HG02970 (cell line): ENCODE data around the gene CNGA1.
"Not testable (repeated sequence)": the region's sequence is repeated elsewhere in the genome, so short reads cannot be mapped to it uniquely, and the experiment has no call there.

ENCODE experiments used
- ATAC-seq: cut with Tn5 transposase; IDR thresholded peaks from one replicate; pipeline ENCODE4 v1.9.1; 2021; ENCODE audit warnings: mild to moderate bottlenecking, moderate library complexity, moderate number of reproducible peaks; ENCODE audit not compliant: unreplicated experiment, low FRiP score

CNGA1 gene

DNA sequence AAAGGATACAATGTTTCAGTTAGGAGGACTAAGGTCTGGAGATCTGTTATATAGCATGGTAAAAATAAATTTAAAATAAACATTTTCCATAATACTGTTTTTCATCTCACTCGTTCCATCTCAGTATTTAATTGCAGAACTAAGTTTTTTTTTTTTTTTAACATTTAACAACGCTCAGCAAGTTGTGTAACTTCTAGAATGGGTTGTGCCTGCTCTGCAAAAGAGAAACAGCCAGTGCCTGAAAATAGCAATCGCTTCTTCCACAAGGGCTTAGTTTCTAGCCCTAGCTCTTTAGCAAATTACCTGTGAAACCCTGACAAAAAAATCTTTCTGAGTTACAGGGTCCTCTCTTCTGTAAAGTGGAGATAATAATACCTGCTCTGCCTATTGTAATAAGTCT, 41.9 kb downstream of the CNGA1 start:
- ATAC-seq: no peak

DNA sequence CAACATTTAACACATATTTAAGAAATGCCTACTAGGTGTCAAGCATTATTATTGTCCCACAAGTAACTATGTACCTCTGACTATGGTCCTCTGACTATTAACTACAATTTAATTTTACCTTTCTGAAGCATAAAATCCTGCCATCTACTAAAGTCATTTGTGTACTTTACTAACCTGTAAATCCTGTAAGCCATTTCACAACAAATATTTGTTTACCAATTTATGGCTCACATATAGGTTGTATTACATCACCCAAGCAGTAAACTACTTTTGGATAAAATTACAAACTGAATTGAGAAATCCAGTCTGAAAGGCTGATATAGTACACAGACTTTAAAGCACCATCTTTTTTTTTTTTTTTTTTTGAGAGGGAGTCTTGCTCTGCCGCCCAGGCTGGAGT, 43.8 kb downstream of the CNGA1 start:
- ATAC-seq: no peak

DNA sequence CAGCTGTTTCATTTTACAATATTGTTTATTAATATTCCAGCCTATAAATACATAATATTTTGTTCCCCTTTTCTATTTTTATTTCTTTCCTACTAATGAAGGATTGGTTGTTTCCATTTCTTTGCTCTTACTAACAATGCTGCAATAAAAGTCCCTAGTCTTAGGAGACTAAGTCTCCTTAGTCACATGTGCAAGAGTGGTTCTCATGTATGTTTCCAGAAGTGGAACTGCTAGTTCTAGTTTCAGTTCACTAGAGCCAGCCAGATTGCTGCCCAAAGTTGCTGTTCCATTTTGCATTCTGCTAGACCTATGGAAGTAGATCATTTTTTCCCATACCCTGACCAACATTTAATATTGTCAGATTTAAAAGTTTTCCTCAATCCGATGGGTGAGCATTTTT, 44.3 kb downstream of the CNGA1 start:
- no peak for ATAC-seq

DNA sequence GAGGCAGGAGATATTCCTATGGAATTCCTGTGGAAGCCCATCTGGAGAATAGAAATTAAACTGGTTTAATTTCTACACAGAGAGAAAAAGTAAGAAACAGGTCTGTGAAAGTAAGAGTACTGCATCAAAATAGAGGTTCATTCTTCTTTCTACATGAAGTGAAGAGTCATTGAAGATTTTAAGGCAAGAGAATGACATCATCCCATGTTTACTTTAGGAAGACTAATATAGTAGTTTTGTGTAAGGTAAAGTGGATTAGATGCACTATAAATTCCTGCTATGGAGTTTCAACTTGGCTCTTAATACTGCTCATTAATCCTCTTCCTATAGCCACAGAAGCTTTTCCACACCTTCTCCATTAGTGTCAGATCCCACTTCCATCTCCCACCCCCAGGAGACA, 47.6 kb downstream of the CNGA1 start:
- ATAC-seq: no peak

DNA sequence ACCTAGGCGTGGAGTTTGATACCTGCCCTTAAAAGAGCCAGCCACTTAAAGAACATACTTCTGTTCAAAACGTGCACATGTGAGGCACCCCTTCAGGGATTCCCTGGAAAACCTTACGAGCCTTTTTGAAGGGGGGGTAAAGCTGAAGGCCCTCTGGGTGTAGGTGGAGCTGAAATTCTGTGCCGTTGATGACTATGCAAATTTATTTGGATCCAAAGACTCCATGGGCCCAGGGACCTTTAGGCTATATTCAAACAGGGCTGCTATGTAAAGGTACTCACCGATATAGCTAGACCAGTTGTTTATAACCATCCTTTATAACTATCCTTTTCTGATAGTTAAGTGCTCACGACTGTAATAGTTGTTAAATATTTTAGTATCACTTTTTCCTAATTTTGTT, 61.8 kb downstream of the CNGA1 start:
- ATAC-seq: no peak

DNA sequence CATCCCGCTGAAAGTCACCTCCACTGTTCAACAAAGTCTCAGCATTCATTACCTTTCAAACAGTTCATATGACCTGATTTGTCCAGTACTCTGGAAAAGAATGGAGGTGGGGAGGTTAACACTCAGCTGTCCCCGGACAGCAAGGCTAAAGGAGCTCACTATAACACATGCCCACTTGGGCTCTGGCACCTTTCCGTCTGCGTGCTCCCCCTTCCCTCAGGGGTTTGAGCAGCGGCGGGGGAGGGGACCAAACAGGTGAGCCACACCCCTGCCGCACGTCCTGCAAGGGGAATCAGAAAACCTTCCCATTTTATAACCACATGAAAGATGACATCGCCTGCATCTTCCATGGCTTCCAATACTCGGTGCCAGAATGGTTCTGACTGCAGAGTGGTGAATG, 62.2 kb downstream of the CNGA1 start:
- no peak for ATAC-seq

DNA sequence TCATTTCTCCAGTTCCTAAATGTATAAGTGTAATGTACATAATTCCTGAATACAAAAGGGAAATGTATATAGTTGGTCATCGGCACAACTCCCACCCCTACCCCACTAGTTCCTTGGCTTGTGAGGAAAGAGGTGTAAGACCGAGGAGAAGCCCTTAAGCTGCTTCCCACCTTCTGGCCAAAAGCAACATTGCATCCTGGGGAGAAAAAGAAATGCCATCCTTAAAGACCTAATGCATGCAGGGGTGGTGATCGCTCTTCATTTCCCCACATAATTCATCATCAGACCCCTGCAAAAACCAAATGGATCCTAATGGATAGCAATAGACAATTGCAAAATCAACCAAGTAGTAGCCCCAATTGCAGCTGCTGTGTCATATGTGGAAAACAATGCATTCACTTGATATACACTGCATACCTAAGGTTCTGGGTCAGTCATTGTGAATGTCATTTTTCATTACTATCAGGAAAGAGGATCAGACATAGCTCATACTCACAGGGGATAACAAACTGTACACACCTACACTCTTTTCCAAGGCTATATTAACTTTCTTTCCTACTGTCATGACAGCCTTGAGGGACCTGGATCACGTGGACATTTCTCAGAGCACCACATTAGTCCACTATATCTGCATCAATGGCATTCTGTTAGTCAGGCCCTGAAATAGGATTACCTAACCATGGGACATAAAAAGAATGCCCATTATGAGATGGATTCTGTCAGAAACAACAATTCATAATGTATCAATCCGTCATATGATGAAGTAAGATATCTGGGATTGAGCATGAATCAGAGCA, 70.4 kb downstream of the CNGA1 start:
- no peak for ATAC-seq

DNA sequence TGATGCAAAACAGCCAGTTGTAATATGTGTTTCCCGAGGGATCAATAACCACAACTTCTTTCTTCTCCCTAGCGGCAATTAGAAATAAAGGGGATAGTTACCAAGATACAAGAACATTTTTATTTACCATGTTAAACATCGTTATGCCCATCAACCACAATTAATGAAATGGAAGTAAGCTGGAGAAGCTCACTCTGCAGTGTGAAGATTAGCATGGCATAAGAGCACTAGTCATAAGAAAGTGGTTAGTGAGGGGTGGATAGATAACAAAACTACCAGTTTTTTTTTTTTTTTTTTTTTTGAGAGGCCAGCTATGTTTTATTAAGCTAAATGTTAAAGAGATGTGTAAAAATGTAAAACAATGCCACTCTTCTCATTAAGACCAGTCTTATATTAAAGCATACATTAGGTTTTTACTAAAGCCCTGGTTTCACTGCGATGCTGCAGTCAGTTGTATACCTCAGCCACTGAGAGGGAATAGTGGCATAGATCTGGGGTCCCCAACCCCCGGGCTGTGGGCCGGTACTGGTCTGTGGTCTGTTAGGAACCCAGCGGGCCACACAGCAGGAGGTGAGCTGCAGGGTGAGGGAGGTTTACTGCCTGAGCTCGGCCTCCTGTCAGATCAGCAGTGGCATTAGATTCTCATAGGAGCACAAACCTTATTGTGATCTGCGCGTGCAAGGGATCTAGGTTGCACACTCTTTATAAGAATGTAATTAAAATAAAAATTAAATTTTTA, 74.2 kb downstream of the CNGA1 start:
- no peak for ATAC-seq

DNA sequence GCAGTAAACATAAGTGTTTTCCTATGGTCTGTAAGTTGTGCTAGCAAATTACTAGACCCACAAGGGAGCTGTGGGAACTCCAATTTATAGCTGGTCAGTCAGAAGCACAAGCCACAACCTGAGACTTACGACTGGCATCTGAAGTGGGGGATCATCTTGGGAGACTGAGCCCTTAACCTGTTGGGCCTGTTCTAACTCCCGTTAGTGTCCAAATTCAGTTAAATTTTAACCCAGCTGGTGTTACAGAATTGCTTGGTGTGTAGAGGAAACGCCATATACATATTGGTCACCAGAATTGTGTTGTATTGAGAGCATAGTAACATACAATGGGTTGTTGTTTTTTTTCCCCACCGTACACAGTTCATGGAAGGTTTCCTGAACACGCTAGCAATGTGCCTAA, 77.0 kb downstream of the CNGA1 start:
- ATAC-seq: no peak

DNA sequence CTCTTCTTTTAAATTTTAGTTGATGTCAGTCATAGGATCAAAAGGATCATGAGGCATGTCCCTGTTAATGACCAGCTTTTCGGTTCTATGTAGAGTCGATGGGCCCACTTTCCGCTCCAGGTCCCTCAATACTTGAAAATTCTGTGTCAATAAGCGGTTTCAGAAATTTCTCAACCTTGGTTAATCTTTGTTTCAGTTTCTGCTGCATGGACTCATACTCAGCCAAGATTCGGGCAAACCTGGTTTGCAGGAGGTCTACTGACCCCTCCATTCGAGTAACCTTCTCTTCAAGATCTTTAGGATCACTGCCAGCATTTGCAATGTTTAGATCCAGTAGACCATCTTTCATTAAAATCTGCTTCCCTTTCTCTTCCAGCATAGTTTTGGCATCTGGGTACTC, 80.1 kb downstream of the CNGA1 start:
- no peak for ATAC-seq

DNA sequence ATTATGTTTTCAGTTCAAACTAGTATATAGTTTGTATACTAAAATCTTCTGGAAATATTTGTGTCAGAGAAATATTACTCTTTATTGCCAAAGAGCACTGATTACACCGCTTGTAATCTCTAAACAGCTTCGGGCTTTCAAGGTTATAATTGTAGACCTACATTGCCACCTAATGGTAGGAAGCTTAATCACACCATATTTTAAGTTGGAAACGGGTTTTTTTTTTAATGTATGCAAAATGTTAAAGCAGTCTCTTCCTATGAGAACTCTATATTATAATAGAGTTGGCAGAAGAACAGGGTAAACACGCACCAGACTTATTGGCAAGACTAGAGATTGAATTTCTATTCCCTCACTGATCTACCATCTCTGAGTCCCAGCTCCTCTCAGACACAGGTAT, 82.6 kb downstream of the CNGA1 start:
- ATAC-seq: no peak

DNA sequence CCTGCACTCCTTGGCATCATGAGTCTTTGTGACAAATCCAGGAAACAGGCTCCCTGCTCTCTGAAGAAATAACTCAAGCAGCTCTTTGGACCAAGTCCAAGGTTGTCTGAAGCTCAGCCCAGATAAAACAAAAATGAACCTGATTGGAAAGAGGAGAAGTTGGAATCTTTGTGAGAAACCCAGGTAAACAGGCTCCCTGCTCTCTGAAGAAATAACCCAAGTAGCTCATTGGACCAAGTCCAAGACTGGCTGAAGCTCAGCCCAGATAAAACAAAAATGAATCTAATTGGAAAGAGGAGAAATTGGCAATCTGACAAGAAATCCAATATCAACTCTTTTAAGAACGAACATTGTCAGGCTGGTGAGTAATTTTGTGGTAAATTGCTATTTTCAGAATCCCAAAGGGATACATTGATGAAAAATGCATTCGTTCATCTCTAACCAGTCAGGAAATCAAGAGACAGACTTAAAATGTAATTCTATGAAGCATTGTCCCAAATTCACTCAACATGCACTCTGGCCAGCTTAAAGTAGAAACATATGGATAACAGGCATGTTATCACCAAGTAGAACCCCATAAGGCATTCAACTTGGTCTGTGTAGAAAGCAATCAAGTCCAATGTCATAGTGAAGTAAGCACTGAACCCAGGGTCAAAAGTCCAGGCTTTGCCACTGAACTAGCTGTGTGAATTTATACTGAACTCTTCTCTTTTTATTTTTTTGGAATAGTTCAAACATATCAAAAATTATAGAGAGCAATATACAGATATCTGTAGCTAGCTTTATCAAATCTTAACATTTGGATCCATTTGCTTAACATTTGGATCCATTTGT, 85.3 kb downstream of the CNGA1 start:
- no peak for ATAC-seq

DNA sequence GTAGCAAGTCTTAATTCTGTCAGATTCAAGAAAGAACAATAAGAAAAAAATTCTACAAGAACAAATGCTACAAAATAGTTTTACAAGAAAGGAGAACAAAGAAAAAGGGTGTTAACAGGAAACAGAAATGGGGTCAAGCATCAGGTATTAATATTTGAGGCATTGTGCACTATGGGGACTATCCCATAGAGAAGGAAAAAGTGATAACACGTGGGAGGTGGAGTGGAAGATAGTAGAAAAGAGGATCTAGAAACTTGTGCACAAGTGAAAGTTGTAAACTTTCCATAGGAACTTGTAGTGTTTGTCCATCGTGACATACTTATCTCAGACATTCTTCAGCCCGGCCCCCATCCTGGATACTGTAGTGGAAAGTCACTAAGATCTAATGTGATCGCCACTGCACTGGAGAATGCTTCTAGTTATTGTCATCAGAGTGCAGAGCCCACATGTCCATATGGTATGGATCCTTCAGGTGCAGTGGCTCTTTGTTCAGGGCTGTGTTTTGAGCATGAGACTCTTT, 86.7 kb downstream of the CNGA1 start:
- ATAC-seq: no peak

DNA sequence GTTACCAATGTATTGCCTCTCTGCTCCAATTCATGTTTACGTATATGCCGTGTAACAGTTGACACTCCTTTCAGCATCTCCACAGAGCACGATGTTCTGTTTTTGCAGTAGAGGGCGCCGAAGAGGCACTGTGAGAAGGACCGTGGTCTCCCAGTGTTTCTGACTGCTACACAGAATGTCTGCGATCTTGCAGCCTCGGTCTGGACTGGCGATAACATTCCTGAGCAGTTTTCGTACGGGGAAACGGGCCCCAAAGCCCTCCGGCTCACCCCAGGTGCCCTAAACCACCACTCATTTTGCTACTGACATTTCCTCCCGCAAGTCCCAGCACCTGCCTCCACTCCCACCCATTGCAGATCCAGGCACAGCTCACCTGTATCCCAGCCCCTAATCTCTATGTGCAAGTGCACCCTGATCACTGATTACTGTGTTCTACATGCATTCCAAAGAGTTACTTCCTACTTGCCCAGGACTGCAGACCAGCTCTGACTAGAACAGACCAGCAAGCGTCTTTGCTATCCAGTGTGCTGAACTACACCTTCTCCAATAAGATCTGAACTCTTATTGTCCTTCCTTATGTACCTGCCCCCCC, 89.7 kb downstream of the CNGA1 start:
- peak; percentile 71 for ATAC-seq

DNA sequence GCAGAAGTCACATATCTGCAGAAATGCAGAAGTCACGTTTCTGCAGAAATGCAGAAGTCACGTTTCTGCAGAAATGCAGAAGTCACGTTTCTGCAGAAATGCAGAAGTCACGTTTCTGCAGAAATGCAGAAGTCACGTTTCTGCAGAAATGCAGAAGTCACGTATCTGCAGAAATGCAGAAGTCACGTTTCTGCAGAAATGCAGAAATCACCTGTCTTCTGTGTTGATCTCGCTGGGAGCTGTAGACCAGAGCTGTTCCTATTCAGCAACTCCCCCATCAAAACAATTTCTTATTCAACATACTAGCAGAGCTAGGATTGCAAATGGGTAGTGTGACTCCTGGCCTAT, 93.2 kb downstream of the CNGA1 start:
- not testable (repeated sequence) for ATAC-seq

DNA sequence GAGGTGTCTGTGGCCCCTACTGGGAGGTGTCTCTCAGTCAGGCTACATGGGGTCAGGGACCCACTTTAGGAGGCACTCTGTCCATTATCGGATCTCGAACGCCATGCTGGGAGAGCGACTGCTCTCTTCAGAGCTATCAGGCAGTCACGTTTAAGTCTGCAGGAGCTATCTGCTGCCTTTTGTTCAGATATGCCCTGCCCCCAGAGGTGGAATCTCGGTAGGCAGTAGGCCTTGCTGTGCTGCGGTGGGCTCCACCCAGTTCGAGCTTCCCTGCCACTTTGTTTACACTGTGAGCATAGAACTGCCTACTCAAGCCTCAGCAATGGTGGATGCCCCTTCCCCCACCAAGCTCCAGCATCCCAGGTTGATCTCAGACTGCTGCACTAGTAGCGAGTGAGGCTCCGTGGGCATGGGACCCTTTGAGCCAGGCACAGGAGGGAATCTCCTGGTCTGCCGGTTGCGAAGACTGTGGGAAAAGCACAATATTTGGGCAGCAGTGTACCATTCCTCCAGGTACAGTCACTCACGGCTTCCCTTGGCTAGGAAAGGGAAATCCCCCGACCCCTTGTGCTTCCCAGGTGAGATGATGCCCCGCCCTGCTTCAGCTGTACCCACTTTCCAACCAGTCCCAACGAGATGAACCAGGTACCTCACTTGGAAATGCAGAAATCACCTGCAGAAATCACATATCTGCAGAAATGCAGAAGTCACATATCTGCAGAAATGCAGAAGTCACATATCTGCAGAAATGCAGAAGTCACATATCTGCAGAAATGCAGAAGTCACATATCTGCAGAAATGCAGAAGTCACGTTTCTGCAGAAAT, 93.8 kb downstream of the CNGA1 start:
- ATAC-seq: not testable (repeated sequence)

DNA sequence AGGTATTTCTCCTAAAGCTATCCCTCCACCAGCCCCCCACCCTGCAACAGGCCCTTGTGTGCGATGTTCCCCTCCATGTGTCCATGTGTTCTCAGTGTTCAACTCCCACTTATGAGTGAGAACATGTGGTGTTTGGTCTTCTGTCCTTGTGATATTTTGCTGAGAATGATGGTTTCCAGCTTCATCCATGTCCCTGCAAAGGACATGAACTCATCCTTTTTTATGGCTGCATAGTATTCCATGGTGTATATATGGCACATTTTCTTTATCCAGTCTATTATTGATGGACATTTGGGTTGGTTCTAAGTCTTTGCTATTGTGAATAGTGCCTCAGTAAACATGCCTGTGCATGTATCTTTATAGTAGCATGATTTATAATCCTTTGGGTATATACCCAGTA, 99.3 kb downstream of the CNGA1 start:
- ATAC-seq: not testable (repeated sequence)

DNA sequence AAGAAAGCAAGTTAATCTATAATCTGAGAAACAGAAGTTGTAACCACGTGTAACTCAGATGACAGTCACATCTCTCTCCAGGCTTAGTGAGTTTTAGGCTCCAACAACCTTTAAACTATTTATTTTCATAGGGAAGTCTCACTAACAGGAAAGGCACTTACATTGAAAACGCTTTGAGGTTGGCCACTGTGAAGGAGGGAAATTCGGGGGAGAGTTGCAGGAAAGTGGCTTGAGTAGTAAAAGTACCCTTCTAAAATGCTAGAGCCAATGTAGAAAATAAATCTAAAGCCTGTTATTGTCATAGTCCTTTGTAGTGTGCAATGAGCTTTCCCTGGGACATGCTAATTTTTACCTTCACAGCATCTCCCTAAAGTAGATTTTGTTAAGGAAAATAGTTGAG, 101.1 kb downstream of the CNGA1 start:
- ATAC-seq: no peak

DNA sequence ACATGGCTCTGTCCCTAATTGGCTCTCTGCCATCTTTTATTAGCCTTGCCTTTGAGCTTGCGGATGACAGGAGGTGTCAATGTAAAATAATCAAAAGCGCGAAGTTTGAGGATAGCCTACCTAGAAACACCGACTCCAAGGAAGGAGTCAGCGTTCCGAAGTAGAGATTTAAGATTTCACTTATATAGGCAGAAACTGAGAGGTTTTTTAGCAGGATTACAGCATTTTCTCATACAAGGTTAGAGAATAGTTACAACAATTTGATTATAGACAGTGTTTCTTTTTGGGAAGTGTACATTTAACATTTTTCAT, 101.6 kb downstream of the CNGA1 start:
- no peak for ATAC-seq
